HCT116 (cell line): Measurements from ENCODE around the gene AGPAT2. TPM values are rescaled to one million over a fixed set of nuclear protein-coding genes. Genes with fewer than 3 reads are reported as not detected.

Experiments used
- ATAC-seq: fragments of 200-7000 bp; cut with Tn5 transposase; 2 replicates; pipeline ENCODE4 v1.9.1; 2020; ENCODE audit warnings: mild to moderate bottlenecking, moderate library complexity
- BruUV-seq: library from RNA; stranded (reverse); fragments of 400-500 nt; replicated peaks from 2 replicates; lab custom pipeline; 2021; lab: Mats Ljungman, UMichigan
- CTCF ChIA-PET: fragments of 300-600 bp; sonication (Branson Sonifier 250); formaldehyde crosslinking; loops from one replicate; lab custom pipeline; 2021; ENCODE audit warnings: antibody characterized with exemption; lab: Charles Lee
- POLR2A ChIA-PET: fragments of 300-600, 350-600 bp; sonication (Branson Sonifier 250); formaldehyde crosslinking; loops from one replicate; lab custom pipeline; 2021; ENCODE audit warnings: antibody characterized with exemption; lab: Charles Lee
- RAD21 ChIA-PET, 2 experiments: fragments of 300-600 bp; sonication (Branson Sonifier 250); formaldehyde crosslinking; loops; one replicate each; lab custom pipeline; 2023; ENCODE audit warnings: low total read pairs in 2 of 2; ENCODE audit not compliant: uncharacterized antibody in 2 of 2, unreplicated experiment in 2 of 2, low non-redundant PET in 1 of 2; lab: Charles Lee
- DNase-seq: peaks from one replicate; pipeline ENCODE4 v3.0.0-alpha.2; 2010; ENCODE audit warnings: low read depth, low spot score
- H2AFZ ChIP-seq: fragments of 200-600 bp; shearing (Covaris generic), sonication (generic); 2 replicates; pipeline ENCODE4 v1.6.1; 2017; ENCODE audit warnings: low read depth, mixed run types, mixed read lengths, antibody characterized with exemption, low read length; ENCODE audit not compliant: poor library complexity, severe bottlenecking
- H3K27ac ChIP-seq: 2 replicates; pipeline ENCODE4 v1.5.1; 2012; ENCODE audit warnings: low read depth, low read length
- H3K27me3 ChIP-seq: fragments of 200-600 bp; sonication (generic); 2 replicates; pipeline ENCODE4 v1.6.1; 2016; ENCODE audit warnings: mixed run types, low read length, mixed read lengths; ENCODE audit not compliant: insufficient read depth
- H3K36me3 ChIP-seq, 2 experiments: fragments of 200-500 bp in 1 of 2; fragments of 200-600 bp in 1 of 2; sonication (Bioruptor generic) in 1 of 2; sonication (generic) in 1 of 2; 2 replicates each; pipeline versions ENCODE4 v1.5.1 to v1.6.1; 2014 to 2016; ENCODE audit warnings: low read length in 2 of 2, inconsistent platforms in 1 of 2, mixed read lengths in 1 of 2, mixed run types in 1 of 2; ENCODE audit not compliant: insufficient read depth in 2 of 2, control insufficient read depth in 1 of 2
- H3K4me1 ChIP-seq, 2 experiments: fragments of 200-600 bp in 1 of 2; sonication (generic) in 1 of 2; 2 replicates each; pipeline versions ENCODE4 v1.5.1 to v1.6.1; 2012 to 2017; ENCODE audit warnings: low read length in 2 of 2, inconsistent platforms in 1 of 2, mild to moderate bottlenecking in 1 of 2, mixed read lengths in 1 of 2, mixed run types in 1 of 2, moderate library complexity in 1 of 2; ENCODE audit not compliant: insufficient read depth in 2 of 2, control insufficient read depth in 1 of 2
- H3K4me2 ChIP-seq: fragments of 200-600 bp; sonication (generic); 2 replicates; pipeline ENCODE4 v1.6.1; 2017; ENCODE audit warnings: mixed run types, low read length, mixed read lengths
- H3K4me3 ChIP-seq, 2 experiments: fragments of 200-600 bp in 1 of 2; sonication (generic) in 1 of 2; replicated peaks in 1 of 2; 2 replicates each; pipeline ENCODE4 v1.5.1; 2011 to 2016; ENCODE audit warnings: low read length in 2 of 2, control low read depth in 1 of 2, low read depth in 1 of 2, mild to moderate bottlenecking in 1 of 2, mixed read lengths in 1 of 2, mixed run types in 1 of 2
- H3K79me2 ChIP-seq: fragments of 200-600 bp; sonication (generic); 2 replicates; pipeline ENCODE4 v1.6.1; 2017; ENCODE audit warnings: mild to moderate bottlenecking, mixed run types, low read length, moderate library complexity, mixed read lengths; ENCODE audit not compliant: insufficient read depth
- H3K9ac ChIP-seq: fragments of 200-600 bp; sonication (generic); 2 replicates; pipeline ENCODE4 v1.6.1; 2016; ENCODE audit warnings: low read length, mixed read lengths
- H3K9me2 ChIP-seq: fragments of 200-600 bp; sonication (generic), shearing (Covaris generic); 2 replicates; pipeline ENCODE4 v1.6.1; 2017; ENCODE audit warnings: mixed run types, mild to moderate bottlenecking, moderate library complexity; ENCODE audit not compliant: insufficient read depth
- H3K9me3 ChIP-seq, 2 experiments: fragments of 200-500 bp in 1 of 2; fragments of 200-600 bp in 1 of 2; sonication (Bioruptor generic) in 1 of 2; sonication (generic) in 1 of 2; 2 replicates each; pipeline ENCODE4 v1.6.1; 2014 to 2017; ENCODE audit warnings: low read length in 2 of 2, mixed read lengths in 2 of 2, inconsistent platforms in 1 of 2, low read depth in 1 of 2, mild to moderate bottlenecking in 1 of 2, mixed run types in 1 of 2, moderate library complexity in 1 of 2; ENCODE audit not compliant: control insufficient read depth in 1 of 2, insufficient read depth in 1 of 2
- H4K20me1 ChIP-seq: fragments of 200-600 bp; sonication (generic), shearing (Covaris generic); 2 replicates; pipeline ENCODE4 v1.6.1; 2017; ENCODE audit warnings: mixed run types, mild to moderate bottlenecking, moderate library complexity; ENCODE audit not compliant: insufficient read depth
- ELF1 ChIP-seq: IDR thresholded peaks from 2 replicates; pipeline ENCODE4 v1.6.1; 2012; ENCODE audit warnings: low read depth, borderline replicate concordance
- FOSL1 ChIP-seq: IDR thresholded peaks from 2 replicates; pipeline ENCODE4 v1.6.1; 2012; ENCODE audit warnings: low read depth
- JUND ChIP-seq: IDR thresholded peaks from 2 replicates; pipeline ENCODE4 v1.6.1; 2012
- POLR2AphosphoS5 ChIP-seq: IDR thresholded peaks from 2 replicates; pipeline ENCODE4 v1.6.1; 2011; ENCODE audit warnings: mild to moderate bottlenecking, low read depth, low read length, moderate library complexity
- ZNF274 ChIP-seq: fragments of 200-500 bp; sonication (Bioruptor generic); IDR thresholded peaks from 2 replicates; pipeline ENCODE4 v1.6.1; 2014; ENCODE audit warnings: mild to moderate bottlenecking, low read depth, low read length, inconsistent platforms
- intact Hi-C: fragments of 100-400 bp; cut with micrococcal nuclease; formaldehyde crosslinking; loops from 2 replicates; pipeline ENCODE4 v1.10.0; 2022
- total RNA-seq: library from RNA; stranded (reverse); gene quantifications from one replicate; pipeline ENCODE4 v1.2.1, GENCODE V29; 2021; ENCODE audit not compliant: unreplicated experiment
- TF ChIP-seq, protein P1 (sequence below): IDR thresholded peaks from 2 replicates; pipeline ENCODE4 v1.6.1; 2012
- TF ChIP-seq, protein P2 (sequence below): IDR thresholded peaks from 2 replicates; pipeline ENCODE4 v1.6.1; 2012; ENCODE audit warnings: low read depth

Gene AGPAT2
- total RNA-seq, 1 experiment from 2014 or later, result 86.0 TPM

DNA sequence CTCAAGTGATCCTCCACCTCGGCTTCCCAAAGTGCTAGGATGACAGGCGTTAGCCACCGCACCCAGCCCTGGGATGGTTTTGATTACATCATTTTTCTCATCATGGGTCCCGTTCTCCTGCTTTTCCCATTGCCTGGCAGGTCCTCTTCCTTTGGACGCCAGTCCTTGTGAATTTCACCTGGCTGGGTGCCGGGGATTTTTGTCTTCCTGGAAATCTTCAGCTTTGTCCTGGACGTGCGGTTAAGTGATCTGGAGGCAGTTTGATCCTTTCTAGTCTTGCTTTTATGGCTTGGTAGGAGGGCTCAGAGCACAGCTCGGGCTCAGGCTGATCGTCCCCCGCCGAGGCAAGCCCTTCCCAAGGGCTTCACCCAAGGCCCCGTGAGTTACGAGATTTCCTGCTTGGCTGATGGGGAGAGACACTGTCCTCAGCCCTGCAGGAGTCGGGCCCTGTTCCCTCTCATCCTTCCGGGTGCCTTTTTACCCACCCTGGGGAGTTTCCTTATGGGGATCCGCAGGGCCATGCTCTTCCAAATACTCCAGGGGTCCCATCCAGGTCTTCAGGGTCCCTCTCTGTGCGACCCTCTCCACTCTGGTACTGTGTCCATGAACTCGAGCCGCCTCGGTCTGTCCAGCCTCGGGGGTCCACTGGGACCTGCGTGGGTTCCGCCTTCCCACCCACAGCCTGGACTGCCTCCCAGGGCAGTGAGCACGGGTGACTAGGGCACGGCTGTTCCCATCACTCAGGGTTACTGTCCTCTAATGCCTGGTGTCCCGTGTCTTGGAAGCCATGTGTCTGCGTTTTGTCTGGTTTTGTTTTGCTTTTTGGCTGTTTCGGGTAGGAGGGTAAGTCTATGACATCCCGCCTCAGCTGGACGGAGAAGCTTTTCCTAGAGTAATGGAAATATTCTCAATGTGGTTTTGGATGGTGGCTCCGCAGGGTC lies 46.8 kb downstream of the AGPAT2 start:
- no peak overlapping the region for H3K27ac ChIP-seq
- H4K20me1 ChIP-seq, result no peaks in the 10 kb centered on the region
- H3K27me3 ChIP-seq, result no peaks in the 10 kb centered on the region
- DNase-seq, result no peak
- H3K9ac ChIP-seq, result no peak overlapping the region
- POLR2A ChIA-PET, result no interaction called here
- ATAC-seq, result no peak
- RAD21 ChIA-PET, result interaction anchor here in 1 of 2 experiments (1.0 kb wide), 1 partner anchor 53 kb away, joined by 4 read pairs; no protein-coding TSS in a partner anchor
- H3K36me3 ChIP-seq, result no peaks in the 10 kb centered on the region
- no TSS peak for BruUV-seq
- no peaks in the 10 kb centered on the region for H3K9me3 ChIP-seq
- H3K4me1 ChIP-seq, result peaks cover 7 to 14% of the 10 kb centered on the region in 2 experiments
- H3K9me2 ChIP-seq, result no peaks in the 10 kb centered on the region
- no peak overlapping the region for H3K4me2 ChIP-seq
- TF ChIP-seq, protein P1, sequence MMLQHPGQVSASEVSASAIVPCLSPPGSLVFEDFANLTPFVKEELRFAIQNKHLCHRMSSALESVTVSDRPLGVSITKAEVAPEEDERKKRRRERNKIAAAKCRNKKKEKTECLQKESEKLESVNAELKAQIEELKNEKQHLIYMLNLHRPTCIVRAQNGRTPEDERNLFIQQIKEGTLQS, result no peak
- no peak for TF ChIP-seq ELF1
- H3K4me3 ChIP-seq, result no peak overlapping the region
- H3K79me2 ChIP-seq, result no peaks in the 10 kb centered on the region
- H2AFZ ChIP-seq, result no peak overlapping the region
- intact Hi-C loops, result no loop called here
- CTCF ChIA-PET, result no interaction called here

DNA sequence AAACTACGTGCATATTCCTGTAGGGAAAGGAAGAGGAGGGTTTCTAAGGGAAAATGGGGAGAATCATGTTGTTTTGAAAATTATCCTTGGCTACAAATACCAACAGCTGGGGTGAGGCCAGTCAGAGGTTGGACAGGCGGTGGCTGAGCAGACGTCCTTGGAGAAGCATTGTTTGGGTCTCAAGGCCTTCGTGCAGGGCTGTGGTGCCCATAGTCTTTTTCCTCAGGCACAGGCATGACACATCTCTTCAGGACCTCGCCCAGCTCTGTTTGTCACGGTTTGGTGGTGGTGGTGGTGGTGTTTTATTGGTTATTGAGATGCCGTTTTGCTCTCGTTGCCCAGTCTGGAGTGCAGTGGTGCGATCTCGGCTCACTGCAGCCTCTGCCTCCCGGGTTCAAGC lies 52.4 kb downstream of the AGPAT2 start:
- DNase-seq (no peak), ATAC-seq (no peak)
- Histone ChIP-seq H3K9ac (no peak overlapping the region), H3K4me2 (no peak overlapping the region), H3K27me3 (no peaks in the 10 kb centered on the region), H3K4me1 (peaks cover 0 to 3% of the 10 kb centered on the region in 2 experiments; a peak in 1 of 4 replicates), H4K20me1 (no peaks in the 10 kb centered on the region), H2AFZ (no peak overlapping the region), H3K79me2 (no peaks in the 10 kb centered on the region), H3K9me3 (peaks cover 0 to 5% of the 10 kb centered on the region in 2 experiments; a peak in 1 of 4 replicates), H3K4me3 (no peak overlapping the region), H3K9me2 (no peaks in the 10 kb centered on the region), H3K36me3 (no peaks in the 10 kb centered on the region), H3K27ac (no peak overlapping the region)
- ChIA-PET POLR2A (no interaction called here), RAD21 (no interaction called here), CTCF (interaction anchor here (0.8 to 1.2 kb wide), 4 partner anchors 59 to 150 kb away, joined by 3 read pairs; no protein-coding TSS in a partner anchor)
- no peak for TF ChIP-seq ZNF274
- no peak for TF ChIP-seq FOSL1
- TF ChIP-seq JUND, result no peak
- TF ChIP-seq, protein P2, sequence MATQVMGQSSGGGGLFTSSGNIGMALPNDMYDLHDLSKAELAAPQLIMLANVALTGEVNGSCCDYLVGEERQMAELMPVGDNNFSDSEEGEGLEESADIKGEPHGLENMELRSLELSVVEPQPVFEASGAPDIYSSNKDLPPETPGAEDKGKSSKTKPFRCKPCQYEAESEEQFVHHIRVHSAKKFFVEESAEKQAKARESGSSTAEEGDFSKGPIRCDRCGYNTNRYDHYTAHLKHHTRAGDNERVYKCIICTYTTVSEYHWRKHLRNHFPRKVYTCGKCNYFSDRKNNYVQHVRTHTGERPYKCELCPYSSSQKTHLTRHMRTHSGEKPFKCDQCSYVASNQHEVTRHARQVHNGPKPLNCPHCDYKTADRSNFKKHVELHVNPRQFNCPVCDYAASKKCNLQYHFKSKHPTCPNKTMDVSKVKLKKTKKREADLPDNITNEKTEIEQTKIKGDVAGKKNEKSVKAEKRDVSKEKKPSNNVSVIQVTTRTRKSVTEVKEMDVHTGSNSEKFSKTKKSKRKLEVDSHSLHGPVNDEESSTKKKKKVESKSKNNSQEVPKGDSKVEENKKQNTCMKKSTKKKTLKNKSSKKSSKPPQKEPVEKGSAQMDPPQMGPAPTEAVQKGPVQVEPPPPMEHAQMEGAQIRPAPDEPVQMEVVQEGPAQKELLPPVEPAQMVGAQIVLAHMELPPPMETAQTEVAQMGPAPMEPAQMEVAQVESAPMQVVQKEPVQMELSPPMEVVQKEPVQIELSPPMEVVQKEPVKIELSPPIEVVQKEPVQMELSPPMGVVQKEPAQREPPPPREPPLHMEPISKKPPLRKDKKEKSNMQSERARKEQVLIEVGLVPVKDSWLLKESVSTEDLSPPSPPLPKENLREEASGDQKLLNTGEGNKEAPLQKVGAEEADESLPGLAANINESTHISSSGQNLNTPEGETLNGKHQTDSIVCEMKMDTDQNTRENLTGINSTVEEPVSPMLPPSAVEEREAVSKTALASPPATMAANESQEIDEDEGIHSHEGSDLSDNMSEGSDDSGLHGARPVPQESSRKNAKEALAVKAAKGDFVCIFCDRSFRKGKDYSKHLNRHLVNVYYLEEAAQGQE, result no peak
- no peak for TF ChIP-seq POLR2AphosphoS5
- intact Hi-C loops, result no loop called here
- BruUV-seq, result no TSS peak
